SK-MEL-5 (cell line): Measurements from ENCODE around the gene ZNF385C. TPM values are rescaled to one million over a fixed set of nuclear protein-coding genes. Genes with fewer than 3 reads are reported as not detected.

Experiments
- DNase-seq: peaks from one replicate; pipeline ENCODE4 v3.0.0-alpha.2; 2016; ENCODE audit warnings: low read depth, low spot score
- in situ Hi-C: cut with HindIII; loops from 2 replicates; pipeline ENCODE4 v1.10.0; 2016; ENCODE audit warnings: low sequenced_read_pairs, high pct_unique_total_duplicates, low pct_unique_long_range_greater_than_20kb
- total RNA-seq: library from RNA; depleted of rRNA; stranded (reverse); fragments of >200 nt; shearing (Covaris generic); gene quantifications from 2 replicates; pipeline ENCODE4 v1.2.3, GENCODE V29; 2014

The ZNF385C gene
- total RNA-seq, 1 experiment from 2014 or later = 0.45 TPM

DNA sequence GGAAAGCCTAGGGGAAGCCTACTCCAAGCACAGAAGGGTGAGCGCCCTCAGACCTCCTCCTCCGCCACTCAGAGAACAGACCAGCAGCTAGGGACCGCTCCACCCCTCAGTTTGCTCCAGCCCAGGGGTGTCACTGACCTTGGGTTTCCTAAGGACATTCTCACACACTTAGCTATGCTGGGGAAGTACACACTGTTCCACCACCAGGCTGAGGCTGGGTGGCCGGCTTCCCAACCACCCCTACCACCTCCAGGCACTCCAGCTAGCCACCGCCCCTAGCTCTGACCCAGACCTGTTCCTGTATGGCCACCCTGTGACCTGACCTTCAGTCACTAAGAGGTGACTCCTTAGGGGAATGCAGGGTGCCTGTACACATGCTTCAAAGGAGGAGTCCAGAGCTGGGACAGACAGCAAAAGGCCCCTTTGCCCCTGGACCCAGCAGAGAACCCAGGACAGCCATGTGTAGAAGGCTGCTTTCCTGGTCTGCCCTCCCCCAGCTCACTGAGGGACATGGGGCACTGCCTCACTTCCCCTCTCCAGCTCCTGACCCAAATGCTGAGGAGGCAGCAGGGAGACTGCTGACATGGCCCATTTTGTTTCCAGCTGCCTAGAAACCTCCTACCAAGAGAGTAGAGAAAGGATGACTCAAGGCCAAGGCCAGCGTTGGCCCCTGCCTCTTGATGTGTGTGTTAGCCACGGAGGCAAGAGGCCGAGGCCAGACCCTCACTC is 31.0 kb upstream of the ZNF385C start:
- DNase-seq = no peak
- in situ Hi-C loops = no loop called here

DNA sequence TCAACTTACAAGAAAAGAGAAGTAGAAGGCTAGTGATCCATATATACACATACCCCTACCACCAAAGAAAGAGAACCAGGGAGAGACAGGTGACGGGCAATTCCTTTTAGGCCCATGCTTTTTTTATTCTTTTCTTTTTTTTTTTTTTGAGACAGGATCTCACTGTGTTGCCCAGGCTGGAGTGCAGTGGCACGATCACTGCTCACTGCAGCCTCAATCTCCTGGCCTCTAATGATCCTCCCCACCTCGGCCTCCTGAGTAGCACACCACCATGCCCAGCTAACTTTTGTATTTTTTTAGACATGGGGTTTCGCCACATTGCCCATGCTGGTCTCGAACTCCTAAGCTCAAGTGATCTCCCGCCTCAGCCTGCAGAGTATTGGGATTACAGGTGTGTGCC is 29.1 kb upstream of the ZNF385C start:
- no peak for DNase-seq
- in situ Hi-C loops = no loop called here

DNA sequence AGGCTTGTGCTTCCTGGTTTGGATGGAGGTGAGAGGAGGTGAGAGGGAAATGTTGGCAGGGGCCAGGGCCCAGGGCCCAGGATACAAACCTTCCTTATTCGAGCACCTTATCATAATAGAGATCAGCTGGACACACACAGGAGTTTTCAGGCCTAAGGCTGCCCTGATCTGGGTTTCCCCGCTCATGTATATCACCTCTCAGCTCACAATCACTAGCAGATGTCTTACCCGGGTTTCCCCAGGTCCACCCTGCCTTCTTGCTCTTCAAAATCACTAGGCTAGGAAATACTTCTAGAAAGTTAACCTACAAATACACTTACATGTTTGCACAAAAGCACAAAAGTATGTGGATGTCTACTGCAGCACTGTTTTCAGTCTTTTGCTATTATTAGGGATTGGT is 28.6 kb upstream of the ZNF385C start:
- no peak for DNase-seq
- in situ Hi-C loops = no loop called here

DNA sequence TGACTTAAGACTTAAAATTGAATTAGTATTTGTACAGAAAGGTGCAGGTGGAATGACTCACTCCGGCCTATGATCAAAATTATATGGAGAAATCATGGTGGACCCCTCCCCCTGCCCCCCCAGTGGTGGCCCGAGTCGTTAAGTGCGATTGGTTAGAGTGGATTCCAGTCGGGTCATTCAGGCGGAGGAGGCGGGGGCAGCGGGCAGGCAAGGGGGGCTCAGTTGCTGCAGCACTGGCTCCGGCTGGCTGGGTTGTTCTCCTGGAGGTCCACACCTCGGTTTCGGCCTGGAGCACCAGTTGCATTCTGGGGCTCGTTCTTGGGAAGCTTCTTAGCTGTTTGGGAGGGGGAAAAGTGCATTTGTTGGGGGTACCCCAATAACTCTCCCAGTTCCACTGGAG is 27.3 kb upstream of the ZNF385C start:
- no peak for DNase-seq
- in situ Hi-C loops = no loop called here

DNA sequence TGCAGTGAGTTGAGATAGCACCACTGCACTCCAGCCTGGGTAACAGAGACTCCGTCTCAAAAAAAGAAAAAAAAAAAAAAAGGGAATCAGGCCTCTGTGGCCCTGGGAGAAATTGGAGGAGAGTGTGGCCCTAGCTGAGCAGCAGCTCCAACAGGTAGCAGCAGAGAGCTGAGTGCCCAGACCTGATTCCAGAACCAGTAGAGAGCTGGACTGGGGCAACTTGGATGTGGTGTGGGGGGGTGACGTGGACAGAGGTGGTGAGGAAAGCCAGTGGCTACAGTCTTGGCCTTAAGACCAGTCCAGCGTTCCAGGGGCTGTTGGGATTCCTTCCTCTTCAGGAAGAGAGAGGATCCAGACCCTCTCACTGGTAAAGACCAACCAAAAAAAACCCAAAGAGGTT is 26.0 kb upstream of the ZNF385C start:
- no peak for DNase-seq
- in situ Hi-C loops = no loop called here

DNA sequence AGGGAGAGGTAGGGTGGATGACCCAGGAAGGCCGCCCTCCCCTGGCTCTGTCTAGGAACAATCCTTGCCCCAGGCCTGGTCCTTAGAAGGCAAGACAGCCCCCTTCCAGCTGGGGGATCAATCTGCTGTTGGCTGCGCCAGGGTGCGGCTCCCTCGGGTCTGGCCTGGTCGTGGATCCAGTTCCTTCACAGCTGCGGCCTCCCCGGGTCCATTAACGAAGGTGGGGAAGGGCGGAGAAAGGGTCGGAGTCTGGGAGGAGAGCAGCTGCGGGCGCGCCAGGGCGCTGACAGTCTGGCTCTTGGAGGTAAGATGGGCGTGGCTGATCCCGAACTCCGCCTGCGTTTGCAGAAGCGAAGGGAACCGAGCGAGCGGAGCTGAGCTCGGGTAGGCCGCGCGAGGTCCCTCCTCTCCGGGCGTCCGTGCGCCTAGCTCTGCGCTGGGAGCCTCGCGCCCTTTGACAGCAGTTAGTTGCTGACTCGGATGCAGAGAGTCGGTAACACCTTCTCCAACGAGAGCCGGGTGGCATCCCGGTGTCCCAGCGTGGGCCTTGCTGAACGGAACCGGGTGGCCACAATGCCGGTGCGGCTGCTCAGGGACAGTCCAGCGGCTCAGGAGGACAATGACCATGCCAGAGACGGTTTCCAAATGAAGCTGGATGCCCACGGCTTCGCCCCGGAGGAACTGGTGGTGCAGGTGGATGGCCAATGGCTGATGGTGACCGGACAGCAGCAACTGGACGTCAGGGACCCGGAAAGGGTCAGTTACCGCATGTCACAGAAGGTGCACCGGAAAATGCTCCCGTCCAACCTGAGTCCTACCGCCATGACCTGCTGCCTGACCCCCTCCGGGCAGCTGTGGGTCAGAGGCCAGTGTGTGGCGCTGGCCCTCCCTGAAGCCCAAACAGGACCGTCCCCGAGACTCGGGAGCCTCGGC is 24.4 kb upstream of the ZNF385C start, which contains the start of gene HSPB9:
Gene HSPB9, plus strand, starts transcription at position 434 of the 933 bp plus-strand sequence. Its CDS starts 47 bp downstream, at position 481.
- DNase-seq = no peak
- in situ Hi-C loops = no loop called here

DNA sequence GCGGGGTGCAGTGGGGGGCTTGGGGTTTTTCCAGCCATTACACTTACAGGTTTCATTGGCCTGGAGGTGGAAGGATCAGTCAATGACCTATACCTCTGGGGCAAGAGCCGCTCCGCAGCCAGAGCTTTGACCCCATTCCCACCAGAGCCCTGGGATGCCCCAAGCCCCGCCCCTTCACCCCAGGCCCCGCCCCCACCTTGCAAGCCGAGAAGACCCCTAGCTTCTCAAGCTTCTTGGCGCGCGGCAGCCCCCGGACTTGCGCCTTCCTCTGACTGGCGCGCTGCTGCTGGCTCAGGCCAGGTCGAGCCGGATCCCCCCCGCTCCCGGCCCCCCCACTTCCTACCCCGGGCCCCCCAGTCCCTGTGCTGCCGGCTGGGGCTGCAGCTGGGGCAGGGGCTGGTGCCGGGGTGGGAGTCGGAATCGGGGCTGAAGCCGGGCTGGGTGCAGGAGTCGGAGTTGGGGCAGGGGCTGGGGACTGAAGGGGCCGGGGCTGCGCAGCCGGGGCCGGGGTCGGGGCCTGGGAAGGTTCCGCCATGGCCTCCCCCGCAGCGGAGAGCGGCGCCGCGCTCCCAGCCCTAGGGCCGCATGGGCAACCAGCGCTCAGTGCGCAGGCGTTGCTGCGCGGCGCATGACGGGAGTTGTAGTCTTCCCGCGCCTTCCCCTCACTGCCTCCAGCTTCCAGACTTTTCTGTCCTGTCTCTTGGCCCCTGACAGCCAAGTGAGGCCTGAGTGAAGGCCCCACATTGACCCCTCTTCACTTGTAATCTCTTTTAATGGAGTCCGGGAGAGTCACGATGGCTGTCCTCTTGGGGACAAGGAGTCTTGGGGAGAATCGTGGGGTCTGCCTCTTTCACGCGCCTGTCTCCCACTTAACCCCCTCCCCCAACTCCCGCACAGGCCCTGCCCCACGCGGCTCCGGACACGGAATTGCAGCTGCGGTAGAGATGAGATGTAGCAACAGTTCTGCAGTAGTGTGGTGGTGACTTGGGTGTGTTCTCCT is 22.8 kb upstream of the ZNF385C start, which contains the start of gene KAT2A:
Gene KAT2A, minus strand, starts transcription at position 598 of the 1,000 bp plus-strand sequence. Its CDS starts 63 bp downstream, at position 535.
- in situ Hi-C loops = no loop called here
- DNase-seq = peak; percentile 90

DNA sequence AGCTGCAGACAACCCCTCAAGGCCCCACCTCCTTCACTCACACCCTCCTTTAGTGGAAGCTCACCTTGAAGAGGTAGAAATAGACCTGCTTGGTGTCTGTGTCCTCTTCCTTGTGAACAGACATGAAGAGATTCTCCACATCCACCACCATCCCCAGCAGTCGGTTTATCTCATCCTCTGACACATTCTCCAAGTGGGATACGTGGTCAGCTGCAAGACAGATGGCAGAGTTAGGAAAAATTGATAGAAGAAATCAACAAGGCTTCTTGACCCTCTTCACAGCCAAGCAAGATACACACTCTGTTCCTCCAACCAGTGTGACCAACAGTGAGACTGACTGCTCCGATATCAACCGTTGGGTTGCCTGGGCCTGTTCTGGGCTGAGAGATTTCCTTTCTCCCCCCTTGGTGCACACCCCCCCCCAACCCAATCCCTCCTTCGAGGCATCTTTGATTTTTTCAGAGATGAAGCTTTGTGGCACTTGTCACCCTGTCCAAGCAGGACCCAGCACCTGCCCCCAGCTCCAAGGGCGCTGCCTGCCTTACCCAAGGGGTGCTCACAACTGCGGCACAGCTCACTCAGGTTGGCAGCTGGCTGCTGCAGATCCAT is 22.0 kb upstream of the ZNF385C start:
- in situ Hi-C loops = no loop called here

DNA sequence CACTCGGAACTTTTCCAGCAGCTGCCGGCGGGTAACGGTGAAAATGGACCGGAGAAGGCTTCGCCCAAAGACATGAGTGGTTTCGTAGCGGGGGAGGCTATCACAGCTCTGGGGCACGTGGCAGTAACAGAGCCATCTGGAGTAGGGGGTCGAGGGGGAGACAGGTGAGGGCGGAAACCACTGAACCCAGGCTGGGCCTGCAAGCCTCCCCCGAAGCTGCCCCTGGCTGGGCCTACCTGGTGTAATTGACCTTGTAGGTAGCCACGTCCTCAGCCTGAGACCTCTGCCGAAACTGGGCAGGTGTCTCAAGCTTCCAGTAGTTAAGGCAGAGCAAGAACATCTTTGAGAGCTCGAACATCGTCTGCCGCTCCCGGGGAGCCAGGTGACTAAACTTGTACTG is 21.0 kb upstream of the ZNF385C start:
- DNase-seq = no peak
- in situ Hi-C loops = no loop called here

More for the DNA sequence above, 22.0 kb upstream of the ZNF385C start:
- no peak for DNase-seq

DNA sequence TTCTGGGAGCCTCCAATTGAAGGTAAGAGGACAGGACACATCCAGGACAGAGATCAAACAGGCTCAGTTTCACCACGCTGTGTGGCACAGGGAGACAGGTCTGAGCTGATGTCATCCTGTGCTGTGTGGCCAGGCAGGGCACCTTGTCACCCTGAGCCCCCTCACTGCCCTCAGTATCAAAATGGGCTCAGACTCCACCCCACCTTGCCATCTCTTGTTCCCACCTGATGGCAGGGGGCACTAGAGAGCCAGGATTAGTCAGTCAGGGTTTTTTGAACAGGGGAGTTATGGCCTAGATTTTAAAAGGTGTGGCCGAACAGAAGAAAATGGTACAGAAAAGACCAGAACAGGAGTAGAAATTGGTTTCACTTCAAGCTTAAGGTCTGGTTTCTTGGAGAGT is 20.3 kb upstream of the ZNF385C start:
- in situ Hi-C loops = no loop called here
- peak; percentile 62 for DNase-seq

DNA sequence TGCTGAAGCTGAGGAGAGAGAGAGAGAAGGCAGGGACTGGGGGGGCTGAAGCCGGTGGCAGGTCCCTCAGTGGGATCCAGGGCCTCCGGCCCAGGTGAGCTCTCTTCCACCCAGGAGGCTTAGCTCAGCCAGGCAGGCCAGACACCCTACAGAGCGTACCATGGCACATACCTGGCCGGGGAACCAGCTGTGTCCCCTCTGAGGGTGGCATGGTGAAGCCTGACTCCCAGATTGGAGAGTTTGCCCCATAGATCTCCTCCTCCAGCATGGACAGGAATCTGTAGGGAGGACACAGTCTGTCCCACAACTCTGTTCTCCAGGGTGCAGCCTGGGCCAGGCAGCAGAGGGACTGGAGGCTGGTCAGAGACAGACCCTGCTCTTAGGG is 19.8 kb upstream of the ZNF385C start:
- in situ Hi-C loops = no loop called here
- no peak for DNase-seq

DNA sequence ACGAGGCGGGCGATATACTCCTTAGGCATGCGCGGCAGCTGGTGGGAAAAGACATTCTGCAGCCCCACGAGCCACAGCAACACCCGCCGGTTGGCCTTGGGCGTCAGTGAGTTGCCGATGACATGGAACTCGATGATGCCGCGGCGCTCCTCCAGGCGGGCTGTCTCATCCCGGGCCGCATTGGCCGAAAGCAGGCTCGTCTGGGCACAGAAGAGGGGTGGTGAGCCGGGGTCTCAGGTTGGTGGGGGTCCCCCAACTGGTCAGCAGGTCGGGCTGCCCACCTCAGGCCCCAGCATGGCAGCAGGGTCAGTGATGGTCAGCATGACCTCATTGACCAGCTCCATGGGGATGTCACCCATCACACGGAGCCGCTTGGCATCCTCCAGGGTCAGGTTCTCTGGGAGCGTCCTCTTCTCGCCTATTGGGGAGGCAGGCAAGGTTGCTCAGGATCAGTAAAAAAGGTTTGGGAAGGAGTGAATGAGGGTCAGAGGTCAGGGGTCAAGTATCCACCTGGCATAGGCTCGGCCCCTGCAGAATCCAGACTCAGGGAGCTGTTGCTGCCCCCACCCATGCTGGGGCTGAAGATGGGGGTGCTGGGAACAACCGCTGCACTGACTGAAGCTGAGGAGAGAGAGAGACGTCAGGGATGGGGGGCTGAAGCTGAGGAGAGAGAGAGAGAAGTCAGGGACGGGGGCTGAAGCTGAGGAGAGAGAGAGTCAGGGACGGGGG is 19.3 kb upstream of the ZNF385C start:
- in situ Hi-C loops = no loop called here

DNA sequence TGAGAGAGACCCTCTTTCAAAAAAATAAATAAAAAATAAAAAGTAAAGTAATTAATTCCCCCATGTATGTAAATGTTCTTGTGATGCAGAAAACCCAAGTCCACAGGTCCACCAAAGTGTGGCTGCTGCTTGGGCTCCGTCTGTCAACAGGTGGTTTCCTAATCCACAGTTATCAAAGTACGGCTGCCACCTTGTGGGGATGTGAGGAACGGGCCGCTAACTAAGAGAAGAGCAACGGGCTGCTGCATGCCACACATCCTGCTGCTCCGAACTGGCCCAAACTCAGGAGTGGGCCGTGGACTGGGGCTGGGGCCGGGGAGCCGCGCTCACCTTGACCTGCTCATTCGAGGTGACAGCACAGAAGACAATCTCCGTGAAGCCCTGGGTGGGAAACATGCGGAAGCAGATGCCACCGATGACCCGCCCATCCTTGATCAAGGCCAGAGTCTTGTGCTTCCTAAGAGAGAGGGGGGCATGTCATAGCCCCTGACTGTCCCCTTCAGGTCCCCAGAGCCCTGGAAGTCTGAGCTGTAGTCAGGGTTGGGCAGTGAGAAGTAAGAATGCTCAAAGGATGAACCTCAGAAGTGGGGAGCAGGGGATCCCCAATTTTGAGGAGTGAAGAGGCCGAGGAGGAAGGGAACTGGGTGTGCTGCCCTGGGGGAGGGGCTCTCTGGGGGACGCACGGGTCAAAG is 18.6 kb upstream of the ZNF385C start:
- DNase-seq = peak; percentile 88
- in situ Hi-C loops = no loop called here

More for the DNA sequence above, 19.3 kb upstream of the ZNF385C start:
- no peak for DNase-seq

DNA sequence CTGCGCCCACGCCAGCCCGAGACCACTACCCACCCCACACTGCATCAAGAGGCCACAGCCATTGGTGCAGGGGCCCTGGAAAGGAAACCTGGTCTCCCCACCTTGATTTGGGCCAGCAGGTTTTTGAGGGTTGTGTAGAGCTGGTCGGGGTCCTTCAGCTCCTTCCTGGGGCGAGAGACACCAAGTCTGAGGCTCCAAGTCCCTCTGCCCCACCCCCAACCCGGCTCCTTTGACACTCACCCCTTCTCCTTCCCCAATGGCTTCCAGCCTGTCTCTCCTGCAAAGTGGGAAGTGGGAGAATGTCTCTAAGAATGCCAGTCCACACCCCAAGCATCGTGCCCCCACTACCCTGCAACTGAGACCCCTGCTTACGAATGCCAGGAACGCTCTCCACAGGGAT is 15.8 kb upstream of the ZNF385C start:
- DNase-seq = no peak
- in situ Hi-C loops = no loop called here

DNA sequence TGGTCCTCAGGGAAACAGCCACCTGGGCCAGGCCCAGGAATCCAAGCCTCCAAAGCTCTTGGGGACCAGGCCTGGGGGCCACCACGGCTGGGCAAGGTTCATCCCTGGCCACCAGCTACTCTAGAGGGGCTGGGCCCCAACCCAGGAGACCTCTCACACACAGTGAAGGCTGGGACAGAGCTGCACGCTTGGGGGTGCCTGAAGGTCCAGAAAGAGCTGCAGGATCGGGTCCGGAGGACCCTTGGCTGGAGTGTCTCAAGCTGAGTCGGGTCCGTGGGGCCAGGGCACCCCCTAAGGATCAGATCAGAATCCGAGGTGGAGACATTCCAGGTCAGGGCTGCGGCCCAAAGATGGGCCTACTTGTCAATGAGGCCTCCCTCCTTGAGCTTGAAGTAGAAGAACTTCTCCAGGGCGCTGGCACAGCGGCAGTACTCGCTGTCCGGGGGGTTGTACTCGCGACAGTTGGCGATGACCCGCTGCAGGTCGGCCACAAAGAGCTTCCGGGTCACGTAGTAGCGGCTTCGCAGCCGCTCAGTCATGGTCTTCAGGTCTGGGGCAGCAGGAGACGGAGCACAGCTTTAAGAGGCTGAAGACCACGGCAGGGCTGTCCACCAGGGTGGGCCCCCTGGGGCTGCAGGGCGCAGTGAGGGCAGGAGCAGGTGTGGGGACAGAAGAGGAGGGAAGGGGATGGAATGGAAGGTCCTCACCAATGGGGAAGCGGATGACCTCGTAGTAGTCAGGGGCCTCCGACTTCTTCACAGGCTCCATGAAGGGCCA is 15.2 kb upstream of the ZNF385C start:
- no peak for DNase-seq
- in situ Hi-C loops = no loop called here
